ENCODE measurements around the gene LSM3. TPM values are rescaled to one million over a fixed set of nuclear protein-coding genes. Genes with fewer than 3 reads are reported as not detected.

Gene LSM3
- total and polyA plus RNA-seq, 9 of the 15 experiments (the other 6 are each of a cell fraction or from before 2014, with no cell fraction given) = 33.8 to 203 (median 61.2) TPM

DNA sequence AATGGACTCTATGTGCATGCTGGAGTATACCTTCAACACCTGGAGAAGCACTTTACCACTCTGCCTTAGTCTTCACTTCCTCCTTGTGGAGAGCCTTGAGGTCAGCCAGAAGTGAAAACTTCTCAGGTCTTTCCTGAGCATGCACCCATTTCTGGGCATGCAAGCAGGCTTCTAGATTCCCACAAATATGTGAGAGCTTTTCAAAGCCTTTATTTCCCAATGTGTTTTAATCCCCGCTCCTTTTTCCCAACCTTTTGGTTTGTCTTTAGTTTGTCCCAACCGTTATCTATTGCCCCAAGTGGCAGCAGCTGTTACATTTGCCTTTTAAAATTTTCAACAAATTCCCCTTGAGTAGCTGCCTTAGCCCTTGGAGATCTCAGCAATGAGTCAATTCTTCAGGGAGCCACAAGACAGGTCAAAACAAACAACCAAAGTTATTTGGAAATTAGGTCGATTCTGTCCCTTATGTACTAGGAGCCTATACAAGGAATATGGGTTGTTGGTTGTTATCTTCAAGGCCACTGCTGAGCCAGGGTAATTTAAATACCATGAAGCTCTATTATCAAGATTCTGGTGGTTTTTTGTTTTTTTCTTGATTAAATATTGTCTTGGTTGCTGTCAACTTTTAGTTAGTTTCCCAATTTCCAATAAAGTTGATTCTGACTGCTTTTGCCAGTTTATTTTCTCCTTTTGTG is 44.4 kb downstream of the LSM3 start (continued):
- TF ChIP-seq HNRNPK (IDR thresholded peaks at IDR 0.05; ENCODE audit: low read depth, low read length, poor library complexity, severe bottlenecking) (no peak), TARDBP (IDR thresholded peaks at IDR 0.05) (no peak), ZNF134 (CRISPR knock-in tag; conservative IDR thresholded peaks at IDR 0.05) (no peak), NR1H2 (CRISPR knock-in tag; IDR thresholded peaks at IDR 0.05) (no peak), FOXA3 (CRISPR knock-in tag; conservative IDR thresholded peaks at IDR 0.05 in 1 of 2, IDR thresholded peaks at IDR 0.05 in 1 of 2) (peak in 1 of 2 experiments; percentile 25; a peak in 2 of 4 replicates), NR4A1 (CRISPR knock-in tag; IDR thresholded peaks at IDR 0.05) (no peak), NR4A1 (tag; IDR thresholded peaks at IDR 0.05) (no peak), ZNF217 (CRISPR knock-in tag; IDR thresholded peaks at IDR 0.05) (no peak), CBX5 (IDR thresholded peaks at IDR 0.05; ENCODE audit: borderline replicate concordance, low read depth) (no peak), MAZ (CRISPR knock-in tag; conservative IDR thresholded peaks at IDR 0.05 in 1 of 2, IDR thresholded peaks at IDR 0.05 in 1 of 2) (peak in 1 of 2 experiments; percentile 28; a peak in 1 of 4 replicates), BHLHE40 (IDR thresholded peaks at IDR 0.05; ENCODE audit: low read length) (no peak), RUNX1 (IDR thresholded peaks at IDR 0.05; ENCODE audit: low read depth) (no peak), RFX7 (CRISPR knock-in tag; IDR thresholded peaks at IDR 0.05) (no peak), PTBP1 (IDR thresholded peaks at IDR 0.05; ENCODE audit: low read depth, low read length) (no peak), CSDE1 (IDR thresholded peaks at IDR 0.05) (no peak), POLR3A (IDR thresholded peaks at IDR 0.05; ENCODE audit: borderline replicate concordance, extremely low read depth, insufficient read depth, insufficient read length) (no peak), POLR2G (IDR thresholded peaks at IDR 0.05; ENCODE audit: low read depth, low read length) (no peak), DNMT1 (IDR thresholded peaks at IDR 0.05) (no peak), ZNF121 (CRISPR knock-in tag; conservative IDR thresholded peaks at IDR 0.05) (no peak), BACH1 (tag; IDR thresholded peaks at IDR 0.05) (0 out of 2 replicates have a peak, but pooled peaks have one; percentile 40)
- TF ChIP-seq, protein P1, sequence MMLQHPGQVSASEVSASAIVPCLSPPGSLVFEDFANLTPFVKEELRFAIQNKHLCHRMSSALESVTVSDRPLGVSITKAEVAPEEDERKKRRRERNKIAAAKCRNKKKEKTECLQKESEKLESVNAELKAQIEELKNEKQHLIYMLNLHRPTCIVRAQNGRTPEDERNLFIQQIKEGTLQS (IDR thresholded peaks at IDR 0.05) = no peak
- TF ChIP-seq, protein P1 (CRISPR knock-in tag; conservative IDR thresholded peaks at IDR 0.05) = no peak
- TF ChIP-seq, protein P2, sequence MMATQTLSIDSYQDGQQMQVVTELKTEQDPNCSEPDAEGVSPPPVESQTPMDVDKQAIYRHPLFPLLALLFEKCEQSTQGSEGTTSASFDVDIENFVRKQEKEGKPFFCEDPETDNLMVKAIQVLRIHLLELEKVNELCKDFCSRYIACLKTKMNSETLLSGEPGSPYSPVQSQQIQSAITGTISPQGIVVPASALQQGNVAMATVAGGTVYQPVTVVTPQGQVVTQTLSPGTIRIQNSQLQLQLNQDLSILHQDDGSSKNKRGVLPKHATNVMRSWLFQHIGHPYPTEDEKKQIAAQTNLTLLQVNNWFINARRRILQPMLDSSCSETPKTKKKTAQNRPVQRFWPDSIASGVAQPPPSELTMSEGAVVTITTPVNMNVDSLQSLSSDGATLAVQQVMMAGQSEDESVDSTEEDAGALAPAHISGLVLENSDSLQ (IDR thresholded peaks at IDR 0.05) = no peak
- TF ChIP-seq, protein P3, sequence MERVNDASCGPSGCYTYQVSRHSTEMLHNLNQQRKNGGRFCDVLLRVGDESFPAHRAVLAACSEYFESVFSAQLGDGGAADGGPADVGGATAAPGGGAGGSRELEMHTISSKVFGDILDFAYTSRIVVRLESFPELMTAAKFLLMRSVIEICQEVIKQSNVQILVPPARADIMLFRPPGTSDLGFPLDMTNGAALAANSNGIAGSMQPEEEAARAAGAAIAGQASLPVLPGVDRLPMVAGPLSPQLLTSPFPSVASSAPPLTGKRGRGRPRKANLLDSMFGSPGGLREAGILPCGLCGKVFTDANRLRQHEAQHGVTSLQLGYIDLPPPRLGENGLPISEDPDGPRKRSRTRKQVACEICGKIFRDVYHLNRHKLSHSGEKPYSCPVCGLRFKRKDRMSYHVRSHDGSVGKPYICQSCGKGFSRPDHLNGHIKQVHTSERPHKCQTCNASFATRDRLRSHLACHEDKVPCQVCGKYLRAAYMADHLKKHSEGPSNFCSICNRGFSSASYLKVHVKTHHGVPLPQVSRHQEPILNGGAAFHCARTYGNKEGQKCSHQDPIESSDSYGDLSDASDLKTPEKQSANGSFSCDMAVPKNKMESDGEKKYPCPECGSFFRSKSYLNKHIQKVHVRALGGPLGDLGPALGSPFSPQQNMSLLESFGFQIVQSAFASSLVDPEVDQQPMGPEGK (CRISPR knock-in tag; IDR thresholded peaks at IDR 0.05; ENCODE audit: borderline replicate concordance) = peak; percentile 45; the same call in 1 of the 2 replicates
- TF ChIP-seq, protein P4, sequence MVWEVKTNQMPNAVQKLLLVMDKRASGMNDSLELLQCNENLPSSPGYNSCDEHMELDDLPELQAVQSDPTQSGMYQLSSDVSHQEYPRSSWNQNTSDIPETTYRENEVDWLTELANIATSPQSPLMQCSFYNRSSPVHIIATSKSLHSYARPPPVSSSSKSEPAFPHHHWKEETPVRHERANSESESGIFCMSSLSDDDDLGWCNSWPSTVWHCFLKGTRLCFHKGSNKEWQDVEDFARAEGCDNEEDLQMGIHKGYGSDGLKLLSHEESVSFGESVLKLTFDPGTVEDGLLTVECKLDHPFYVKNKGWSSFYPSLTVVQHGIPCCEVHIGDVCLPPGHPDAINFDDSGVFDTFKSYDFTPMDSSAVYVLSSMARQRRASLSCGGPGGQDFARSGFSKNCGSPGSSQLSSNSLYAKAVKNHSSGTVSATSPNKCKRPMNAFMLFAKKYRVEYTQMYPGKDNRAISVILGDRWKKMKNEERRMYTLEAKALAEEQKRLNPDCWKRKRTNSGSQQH (CRISPR knock-in tag; IDR thresholded peaks at IDR 0.05) = no peak

Measured in K562 (cell line).